Fibroblast of upper back skin (primary cell): ENCODE data around the gene METTL5.

Source experiments
- DNase-seq: peaks from one replicate; pipeline ENCODE4 v3.0.0-alpha.2; 2013

The METTL5 gene

DNA sequence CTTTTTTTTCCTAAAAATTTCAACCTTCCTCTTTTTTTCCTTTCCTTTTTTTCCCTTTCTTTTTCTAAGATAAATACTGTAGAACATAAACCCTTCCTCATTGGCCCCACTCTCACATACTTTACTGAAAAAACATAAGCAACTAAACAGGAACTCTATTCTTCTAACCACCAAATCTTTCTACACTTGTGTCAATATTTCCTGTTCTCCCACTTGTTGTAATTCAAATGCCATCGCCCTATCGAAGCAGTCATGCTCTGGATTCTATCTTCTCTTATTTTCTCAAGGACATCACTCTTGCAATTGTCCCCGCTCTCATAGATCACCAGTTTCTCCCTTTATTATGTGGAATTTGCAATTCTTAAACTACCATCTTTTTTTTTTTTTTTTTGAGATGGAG is 46.3 kb downstream of the METTL5 start:
- DNase-seq, result no peak

DNA sequence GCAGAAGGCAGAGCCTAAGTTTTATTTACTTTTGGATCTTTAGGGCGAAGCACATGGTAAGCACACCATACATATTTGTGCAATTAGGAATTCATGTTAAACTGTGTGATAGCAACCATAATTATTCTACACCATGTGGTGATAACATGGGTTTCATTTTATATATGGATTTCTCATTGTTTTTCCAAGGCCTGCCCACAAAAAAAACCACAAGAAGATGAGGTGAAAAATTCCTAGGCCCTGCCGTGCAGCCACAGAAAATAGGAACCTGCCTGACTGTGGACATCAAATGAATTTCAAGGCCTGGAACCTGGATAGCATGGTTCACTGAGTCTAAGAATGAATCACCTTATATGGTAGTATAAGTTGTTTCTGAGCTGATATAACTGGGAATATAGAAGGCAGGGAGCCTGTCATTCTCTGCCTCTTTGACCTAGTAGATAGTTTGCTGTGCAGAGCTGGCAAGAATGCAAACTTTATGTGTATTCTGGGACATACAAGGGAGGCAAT is 48.4 kb downstream of the METTL5 start:
- peak; percentile 66 for DNase-seq

- DNase-seq, result peak; percentile 33
Observed at GRCh38 chr2:169775765-169776164, 48.9 kb downstream of the METTL5 start.

GRCh38 chr2:169775354-169775753 is 49.4 kb downstream of the METTL5 start:
- no peak for DNase-seq

- DNase-seq, result no peak
Observed at GRCh38 chr2:169772651-169773050, 52.1 kb downstream of the METTL5 start.

DNA sequence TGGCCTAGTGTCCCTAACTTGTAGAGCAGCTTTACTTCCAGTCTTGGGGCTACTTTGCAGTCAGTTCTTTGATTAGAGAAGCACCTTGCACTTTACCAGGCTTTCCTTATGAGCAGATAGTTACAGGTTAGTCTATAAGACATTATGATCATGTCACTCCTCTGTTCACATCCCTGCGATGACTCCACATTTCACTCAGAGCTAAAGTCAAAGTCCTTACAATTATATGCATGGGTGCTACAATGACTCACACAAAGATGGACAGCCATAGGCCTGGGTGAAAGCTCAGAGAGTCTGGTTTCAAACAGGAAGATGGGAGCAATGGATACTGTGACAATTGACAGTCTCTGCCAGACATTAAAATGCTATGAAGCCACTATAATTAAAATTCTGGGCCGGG is 53.1 kb downstream of the METTL5 start:
- DNase-seq, result no peak

GRCh38 chr2:169771021-169771420 is 53.7 kb downstream of the METTL5 start:
- DNase-seq, result no peak

DNA sequence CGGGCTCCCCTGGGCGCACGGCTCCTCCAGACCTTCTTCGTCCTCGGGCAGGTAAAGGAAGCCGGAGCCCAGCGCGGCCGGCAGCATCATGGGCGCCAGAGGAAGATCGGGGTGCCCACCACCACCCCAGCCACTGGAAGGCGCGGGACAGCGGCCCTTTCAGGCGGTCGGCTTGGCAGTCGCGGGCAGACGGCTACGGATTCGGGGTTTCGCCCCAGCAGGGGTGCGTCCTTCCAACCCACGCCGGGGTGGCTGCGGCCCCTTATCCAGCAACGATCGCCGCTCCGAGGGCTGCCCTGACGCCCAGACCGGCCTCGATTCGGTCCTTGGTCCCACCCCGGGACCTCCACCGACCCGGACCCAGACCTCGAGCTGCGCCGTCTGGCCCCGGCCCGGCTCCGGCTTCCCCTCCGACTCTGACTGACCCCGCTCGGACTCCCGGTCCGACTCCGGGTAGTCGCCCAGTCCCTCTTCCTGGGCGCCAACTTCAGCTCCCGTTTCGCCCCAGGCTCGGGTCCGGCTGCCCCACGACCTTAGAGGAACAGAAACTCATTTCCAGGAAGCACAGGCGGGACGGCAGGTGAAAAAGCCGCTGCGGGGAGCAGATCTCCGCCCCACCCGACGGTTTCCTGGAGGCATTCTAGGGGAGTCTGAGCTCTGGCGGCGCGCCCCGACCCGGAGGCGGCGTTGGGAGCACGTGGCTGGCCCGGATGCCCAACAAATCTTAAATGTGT is 56.3 kb downstream of the METTL5 start:
- DNase-seq, result no peak

DNA sequence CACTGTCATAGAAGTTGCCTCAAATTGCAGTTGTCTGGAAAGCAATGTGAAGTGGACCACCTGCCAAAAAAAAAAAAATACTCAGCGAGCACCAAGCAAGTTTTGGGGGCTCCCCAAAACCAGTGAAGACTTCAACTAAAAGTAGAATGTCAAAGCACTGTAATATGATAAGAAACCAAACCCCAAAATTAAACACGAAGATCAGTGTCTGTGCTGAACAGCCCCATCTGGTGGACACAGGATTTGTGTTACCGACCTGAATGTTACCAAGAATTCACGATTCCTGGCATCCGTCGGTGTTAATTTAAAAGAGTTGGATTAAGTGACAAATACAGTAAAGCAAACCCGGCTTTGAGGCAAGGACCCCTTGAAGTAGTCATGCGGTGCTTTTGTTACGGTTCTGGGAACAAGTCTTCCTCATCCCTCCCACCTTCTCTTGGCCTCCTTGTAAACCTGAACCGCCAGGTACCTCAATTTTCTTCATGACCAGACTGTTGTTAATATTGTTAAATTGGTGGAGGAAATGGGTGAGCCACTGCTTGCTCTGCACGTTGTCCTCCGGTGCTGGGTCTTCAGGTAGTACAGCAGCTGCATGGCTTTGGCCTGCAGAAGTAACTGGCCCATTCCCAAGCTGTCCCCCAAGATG is 57.3 kb downstream of the METTL5 start:
- DNase-seq, result peak; percentile 50

DNA sequence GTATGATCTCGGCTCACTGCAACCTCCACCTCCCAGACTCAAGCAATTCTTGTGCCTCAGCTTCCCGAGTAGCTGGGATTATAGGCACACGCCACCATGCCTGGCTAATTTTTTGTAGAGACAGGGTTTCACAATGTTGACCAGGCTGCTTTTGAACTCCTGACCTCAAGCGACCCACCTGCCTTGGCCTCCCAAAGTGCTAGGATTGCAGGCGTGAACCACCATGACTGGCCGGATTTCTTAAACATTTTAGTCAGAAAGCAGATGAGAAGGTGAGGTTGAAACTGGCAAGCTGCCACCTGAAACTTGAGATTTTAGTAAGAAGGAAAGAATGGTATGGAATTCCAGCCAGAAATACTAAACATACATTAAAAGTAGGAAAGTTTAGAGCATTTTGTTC is 59.2 kb downstream of the METTL5 start:
- DNase-seq, result peak; percentile 77

DNA sequence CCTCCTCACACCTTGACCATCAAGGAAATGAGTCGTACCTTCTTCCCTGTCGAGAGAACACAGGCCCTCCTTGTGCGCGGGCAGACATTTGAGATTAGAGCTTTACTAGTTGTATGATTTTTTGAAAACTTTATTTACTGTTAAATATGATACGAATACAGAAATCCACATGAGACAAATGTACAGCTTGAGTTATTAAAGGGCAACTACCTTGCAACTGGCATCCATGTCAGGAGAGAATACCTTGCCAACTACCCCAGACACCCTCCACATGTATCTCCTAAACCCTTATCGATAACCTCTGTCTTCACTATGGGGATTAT is 62.8 kb downstream of the METTL5 start:
- DNase-seq, result no peak
